LoVo (cell line): ENCODE data around the gene SND1.

ENCODE experiments used
- DNase-seq: peaks from one replicate; pipeline ENCODE4 v3.0.0-alpha.2; 2016; ENCODE audit warnings: low spot score

SND1 gene

DNA sequence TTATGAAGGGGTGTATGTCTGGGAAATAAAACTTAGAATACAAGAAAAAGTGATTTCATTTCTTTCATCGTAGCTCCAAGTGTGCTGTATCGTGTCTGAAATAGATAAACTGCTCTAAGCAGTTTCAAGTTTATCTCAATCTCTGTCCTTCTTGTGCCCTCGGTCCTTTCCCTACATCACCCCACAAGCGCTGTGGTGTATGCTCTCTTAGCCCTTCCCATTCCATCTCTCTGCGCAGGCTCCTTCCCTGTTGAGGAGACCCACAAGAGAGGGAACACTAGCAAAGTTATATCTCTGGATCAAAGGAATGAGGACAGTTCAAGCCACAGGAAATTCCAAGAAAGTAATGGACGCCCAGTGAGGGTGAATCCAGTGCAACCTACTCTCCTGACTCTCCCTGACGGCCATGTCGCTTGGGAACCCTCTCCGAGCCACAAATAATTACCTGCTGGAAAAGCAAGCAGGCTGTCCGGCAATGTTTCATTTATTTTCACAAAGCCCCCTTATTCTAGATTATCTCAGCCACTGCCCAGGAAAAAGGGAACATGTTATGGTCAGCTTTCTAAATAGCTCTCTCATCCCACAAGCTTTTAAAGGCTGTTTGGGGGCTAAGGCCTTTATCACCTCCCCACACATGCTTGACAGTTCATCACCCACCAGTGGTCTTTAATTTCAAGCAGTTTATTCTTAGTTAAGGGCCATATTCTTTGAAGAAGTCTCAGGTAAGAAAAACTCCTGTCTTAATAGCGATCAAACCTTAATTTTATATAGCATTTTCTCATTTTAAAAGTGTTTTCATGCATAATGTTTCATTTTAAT is 344.5 kb downstream of the SND1 start:
- DNase-seq, result no peak

DNA sequence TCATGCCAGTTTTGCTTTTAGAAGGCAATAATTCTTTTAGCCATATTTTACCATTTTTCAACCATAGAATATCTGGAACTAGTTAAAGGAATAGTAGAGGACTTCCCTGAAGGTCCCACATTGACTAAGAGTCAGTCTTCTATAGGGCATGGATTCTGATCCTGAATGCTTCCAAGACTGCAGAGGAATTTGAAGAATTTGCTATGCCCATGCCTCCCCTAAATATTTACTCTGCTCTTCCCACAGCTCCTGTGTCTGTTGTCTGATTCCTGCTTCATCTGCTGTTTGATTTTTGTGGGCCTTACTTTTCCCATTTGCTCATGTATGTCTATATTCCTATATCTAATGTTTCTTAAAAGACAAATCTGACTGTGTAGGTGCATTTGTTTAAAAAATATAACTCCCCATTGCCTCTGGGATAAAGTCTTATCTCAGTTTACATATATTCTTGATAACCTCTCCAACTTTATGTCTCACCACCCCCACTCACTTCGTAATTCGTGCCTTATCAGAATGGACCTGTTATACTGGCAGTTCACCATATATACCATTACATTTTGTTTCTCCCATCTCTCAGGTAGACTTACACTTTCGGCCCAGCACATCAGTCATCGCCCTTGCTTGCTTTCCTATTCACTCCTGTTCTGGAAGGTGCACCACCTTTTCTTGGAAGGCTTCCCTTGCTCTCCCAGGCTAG is 345.4 kb downstream of the SND1 start:
- no peak for DNase-seq

GRCh38 chr7:127998671-127999070 is 346.7 kb downstream of the SND1 start:
- no peak for DNase-seq

- DNase-seq, result no peak
Observed at GRCh38 chr7:128000048-128000447, 348.1 kb downstream of the SND1 start.

DNA sequence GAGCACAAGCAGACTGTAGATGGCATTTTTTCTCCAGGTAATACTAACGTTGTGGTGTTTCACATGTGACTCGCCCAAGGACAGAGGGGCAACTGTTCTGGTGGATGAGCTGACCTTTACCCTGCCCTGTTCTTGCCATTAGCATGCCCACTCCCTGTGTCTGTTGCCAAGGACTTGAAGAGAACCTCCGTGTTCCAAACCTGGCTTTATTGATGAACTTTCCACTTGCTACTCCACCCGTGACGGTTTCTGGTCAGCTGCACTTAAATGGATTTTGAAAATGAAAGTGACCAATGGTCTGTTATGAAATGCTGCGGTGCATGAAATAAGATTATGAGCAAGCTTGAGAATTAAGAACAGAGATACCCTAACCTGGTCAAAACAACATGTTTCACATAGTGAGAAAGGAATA is 348.9 kb downstream of the SND1 start:
- DNase-seq, result no peak

- DNase-seq, result no peak
Observed at GRCh38 chr7:128003167-128003566, 351.2 kb downstream of the SND1 start.

DNA sequence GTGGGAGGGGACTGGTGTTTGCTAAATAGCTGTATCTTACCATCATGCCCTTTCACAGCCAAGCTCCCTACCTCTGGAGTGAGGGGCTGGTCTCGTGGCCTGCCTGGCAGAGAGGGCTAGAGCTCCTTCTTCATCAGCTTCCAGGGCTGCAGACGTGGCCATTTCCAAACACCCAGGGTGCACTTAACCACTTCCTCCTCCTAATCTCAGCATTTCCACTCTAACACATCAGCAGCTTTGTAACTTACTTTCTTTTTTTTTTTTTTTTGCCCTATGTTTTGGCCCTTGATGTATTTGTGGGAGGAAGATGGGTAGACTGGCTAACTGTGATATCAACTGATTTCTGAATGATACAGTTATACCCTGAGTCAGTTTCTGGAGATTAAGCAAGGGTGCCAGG is 351.8 kb downstream of the SND1 start:
- no peak for DNase-seq

GRCh38 chr7:128004623-128005022 is 352.6 kb downstream of the SND1 start:
- DNase-seq, result no peak

GRCh38 chr7:128005117-128005516 is 353.1 kb downstream of the SND1 start:
- DNase-seq, result no peak

DNA sequence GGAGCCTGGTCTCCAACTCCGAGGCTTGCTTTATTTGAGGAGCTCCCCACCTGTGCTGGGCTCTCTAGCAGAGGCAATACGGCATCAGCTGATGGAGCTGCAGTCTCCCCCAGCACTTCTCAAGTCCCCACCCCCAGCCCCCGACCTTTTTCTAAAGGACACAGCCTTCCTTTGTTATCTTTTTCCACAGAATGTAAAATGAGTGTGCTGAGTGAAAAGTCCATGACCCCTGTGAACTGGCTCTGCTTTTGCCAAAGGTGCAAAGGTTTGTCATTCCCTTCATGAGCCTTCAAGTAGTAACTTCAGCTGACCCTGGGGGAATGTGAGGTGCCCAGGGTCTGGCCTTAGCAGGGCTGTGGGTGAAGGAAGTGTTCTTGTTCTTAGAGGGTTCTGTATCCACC is 353.8 kb downstream of the SND1 start:
- no peak for DNase-seq

GRCh38 chr7:128006550-128007302 is 354.7 kb downstream of the SND1 start:
- DNase-seq, result no peak

DNA sequence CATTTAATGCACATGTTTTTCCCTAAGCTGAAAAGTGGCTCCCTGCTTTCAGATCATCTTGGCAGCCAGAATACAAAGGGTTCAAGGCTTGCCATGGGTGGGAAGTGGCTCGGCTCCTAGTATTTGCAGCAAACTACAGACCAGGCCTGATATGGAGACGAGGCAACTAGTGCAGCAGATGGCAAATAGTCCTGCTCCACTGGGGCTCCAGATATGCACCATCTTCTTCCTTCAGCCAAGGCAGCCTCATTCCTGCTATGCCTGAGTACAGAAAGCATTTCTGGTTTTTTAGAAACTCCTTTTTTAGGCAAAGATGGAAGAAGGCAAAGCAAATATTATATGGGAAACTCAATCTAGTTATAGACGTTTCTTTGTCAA is 355.3 kb downstream of the SND1 start:
- DNase-seq, result no peak

GRCh38 chr7:128008141-128008540 is 356.1 kb downstream of the SND1 start:
- DNase-seq, result no peak

DNA sequence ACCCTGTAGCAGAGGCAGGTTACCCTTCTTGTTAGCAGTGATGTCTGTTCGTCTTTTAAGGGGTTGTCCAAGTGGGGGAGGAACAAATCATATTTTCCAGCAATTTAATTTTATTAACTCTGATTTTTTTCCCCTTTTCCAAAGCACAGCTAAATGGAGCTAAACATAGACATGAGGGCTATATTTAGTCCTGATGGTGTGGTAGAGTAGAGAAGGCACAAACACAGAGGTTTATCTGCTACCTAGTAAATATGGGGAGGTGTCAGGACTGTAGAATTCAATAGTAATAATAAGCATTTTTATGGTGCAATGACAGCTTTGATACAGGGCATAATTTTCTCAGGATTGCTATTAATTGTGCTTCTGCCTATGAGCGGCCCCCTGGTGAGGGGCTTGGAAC is 356.8 kb downstream of the SND1 start:
- DNase-seq, result no peak

- no peak for DNase-seq
Observed at GRCh38 chr7:128010391-128011127, 358.6 kb downstream of the SND1 start.

- no peak for DNase-seq
Observed at GRCh38 chr7:128011131-128011661, 359.2 kb downstream of the SND1 start.

- DNase-seq, result no peak
Observed at GRCh38 chr7:128014811-128015210, 362.8 kb downstream of the SND1 start.

DNA sequence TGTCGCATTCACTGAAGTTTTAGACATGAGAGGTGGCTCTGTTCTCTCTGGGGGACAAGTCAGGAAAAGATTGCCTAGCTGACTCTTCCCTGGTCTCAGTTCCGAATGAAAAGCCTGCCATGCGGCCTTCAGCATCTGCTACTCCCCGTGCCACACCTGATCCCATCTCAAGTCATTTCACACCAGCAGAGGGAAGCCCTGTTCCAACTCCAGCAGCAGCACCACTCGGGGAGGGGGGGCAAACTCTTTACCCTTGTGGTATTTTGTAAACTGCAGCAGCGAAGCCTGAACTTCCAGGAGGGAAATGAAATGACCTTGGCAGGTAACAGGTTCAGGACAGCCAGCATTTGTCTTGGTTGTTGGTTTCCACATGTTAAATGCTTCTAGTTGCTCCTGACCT is 365.5 kb downstream of the SND1 start:
- no peak for DNase-seq

DNA sequence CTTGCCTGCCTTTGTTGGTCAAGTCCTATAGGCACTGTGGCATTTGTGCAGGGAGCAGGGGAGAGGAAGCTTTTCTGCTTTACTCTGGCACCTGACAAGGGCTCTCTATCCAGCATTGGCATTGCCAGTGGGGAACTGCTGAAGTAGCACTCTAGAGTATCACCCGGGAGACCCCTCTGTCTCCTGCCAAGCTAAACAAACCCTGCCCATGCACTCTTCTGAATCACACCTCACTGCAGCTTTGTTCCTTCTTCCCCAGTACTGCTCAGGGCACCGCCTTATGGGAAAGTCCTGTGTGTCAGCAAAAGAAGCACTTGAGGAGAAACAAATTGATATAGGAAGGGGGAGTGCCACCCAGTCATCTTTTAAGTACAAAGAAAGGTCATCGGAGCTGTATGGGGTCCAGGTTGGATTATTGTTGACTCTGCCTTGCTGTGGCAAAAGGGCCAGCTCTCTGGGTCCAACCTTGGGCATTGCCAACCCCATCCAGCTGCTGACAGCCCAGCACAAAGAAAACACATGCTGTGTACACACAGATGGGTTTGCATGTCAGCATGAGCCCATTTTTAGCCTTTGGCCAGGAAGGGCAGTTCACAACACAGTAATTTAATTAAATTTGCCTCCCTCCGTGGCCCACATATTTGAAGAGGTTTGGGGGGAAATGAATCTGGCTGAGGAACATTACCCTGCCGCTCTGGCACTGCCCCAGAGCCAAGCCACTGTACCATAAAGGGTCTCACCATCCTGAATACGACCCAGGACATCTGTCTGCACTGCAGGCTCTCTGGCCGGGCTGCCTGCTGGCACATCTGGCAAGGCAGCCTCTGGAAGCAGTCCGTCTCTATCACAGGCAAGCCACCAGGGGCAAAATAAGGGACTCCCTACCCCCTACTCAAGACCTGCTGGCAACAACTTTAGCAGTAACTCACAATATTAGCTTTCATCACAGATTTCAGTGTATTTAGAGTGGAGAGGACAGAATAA is 366.2 kb downstream of the SND1 start:
- no peak for DNase-seq

DNA sequence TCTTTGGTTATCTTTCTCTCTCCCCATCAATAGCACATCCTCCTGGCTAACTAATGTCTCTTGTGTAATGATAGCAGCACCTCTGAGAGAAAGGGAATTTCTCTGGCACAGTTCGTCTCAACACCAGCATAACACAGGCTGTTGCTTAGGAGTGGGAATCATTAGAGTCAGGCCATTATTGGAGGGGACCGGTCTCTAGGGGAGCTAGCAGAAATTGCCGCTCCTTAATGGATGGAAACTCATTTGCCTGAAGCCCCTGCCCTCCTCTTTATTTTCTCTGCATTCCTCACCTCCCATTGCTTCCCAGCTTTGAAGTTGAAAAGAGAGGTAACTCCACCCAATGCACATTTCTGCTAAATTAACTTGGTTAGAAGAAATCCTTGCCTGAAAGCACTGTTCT is 367.3 kb downstream of the SND1 start:
- no peak for DNase-seq

DNA sequence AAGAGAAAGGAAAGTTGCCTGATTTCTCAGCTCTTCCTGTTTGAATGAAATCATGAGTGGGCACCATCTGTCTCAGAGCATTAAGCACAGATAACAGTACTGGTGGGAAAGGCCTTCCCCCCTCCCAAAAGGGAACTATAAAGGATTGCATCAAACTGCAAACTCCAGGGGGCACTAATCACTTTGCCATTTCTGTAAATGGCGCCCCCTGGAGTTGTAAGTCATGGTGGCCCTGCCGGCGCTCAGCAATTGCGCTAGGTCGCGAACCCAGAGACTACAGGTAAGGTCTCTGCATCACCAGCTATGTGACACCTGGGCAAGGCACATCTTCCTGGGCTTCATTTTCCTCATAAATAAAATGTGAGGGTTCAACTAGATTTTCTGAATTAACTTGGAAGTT is 368.2 kb downstream of the SND1 start:
- no peak for DNase-seq
